ENCODE data around the gene SLC25A39.
"Not testable (repeated sequence)": the region's sequence is repeated elsewhere in the genome, so short reads cannot be mapped to it uniquely, and the experiment has no call there.

Gene SLC25A39, protein sequence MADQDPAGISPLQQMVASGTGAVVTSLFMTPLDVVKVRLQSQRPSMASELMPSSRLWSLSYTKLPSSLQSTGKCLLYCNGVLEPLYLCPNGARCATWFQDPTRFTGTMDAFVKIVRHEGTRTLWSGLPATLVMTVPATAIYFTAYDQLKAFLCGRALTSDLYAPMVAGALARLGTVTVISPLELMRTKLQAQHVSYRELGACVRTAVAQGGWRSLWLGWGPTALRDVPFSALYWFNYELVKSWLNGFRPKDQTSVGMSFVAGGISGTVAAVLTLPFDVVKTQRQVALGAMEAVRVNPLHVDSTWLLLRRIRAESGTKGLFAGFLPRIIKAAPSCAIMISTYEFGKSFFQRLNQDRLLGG

DNA sequence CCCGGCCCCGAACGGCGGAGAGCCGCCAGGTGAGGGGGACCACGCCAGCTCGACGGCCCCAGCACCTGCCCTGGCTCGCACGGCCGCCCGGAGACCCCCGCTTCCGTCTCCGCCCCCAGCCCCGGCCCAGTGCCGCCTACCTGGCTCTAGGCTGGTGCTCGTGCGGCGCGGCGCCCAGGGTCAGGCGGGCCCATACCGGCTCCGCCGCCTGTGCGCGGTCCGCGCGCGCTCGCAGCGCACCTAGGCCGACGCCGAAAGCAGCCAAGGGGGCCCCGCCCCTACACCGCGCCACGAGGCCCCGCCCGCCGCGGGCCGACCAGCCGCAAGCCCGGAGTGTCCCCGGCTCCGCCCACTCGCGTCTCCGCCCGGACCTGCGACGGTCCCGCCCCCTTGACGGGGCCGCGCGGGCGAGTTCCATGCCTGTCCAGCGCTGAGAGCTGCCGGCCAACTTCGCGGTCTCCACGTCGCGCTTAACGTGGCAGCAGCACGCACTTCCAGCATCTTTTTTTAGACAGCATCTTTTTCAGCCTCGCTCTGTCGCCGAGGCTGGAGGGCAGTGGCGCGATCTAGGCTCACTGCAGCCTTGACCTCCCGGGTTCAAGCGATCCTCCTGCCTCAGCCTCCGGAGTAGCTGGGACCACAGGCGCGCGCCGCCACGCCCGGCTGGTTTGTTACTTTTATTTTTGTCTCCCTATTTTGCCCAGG is at the start of gene SLC25A39:
Gene SLC25A39 (minus strand): TSS at position 253 of the 705 bp plus-strand sequence. CDS start 1,261 bp downstream, outside the sequence.
- DNase-seq, result peak; percentile 87

DNA sequence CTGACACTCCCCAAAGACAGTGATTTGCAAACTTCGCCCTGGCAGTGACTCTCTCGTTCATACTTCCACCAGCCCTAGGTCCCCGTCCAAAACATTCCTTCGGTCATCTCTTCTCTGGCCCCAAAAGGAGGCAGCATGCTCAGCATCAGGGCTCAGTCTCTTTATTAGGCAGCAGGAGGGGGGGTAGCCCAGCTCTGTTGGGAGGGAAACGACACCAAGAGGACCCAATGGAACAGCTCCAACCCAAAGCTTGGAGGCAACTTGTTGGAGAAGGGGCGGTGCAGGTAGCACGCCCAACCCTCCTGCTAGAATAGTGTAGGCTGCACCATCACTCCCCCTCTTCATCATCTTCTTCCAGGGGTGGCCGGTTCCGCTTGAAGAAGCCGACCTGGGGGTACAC is 47.4 kb upstream of the SLC25A39 start:
- DNase-seq, result no peak

DNA sequence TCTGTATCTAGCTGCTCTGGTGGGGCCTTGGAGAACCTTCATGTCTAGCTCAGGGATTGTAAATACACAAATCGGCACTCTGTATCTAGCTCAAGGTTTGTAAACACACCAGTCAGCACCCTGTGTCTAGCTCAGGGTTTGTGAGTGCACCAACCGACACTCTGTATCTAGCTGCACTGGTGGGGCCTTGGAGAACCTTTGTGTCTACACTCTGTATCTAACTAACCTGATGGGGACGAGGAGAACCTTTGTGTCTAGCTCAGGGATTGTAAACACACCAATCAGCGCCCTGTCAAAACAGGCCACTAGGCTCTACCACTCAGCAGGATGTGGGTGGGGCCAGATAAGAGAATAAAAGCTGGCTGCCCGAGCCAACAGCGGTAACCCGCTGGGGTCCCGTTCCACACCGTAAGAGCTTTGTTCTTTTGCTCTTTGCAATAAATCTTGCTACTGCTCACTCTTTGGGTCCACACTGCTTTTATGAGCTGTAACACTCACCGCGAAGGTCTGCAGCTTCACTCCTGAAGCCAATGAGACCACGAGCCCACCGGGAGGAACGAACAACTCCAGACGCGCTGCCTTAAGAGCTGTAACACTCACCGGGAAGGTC is 44.9 kb upstream of the SLC25A39 start:
- DNase-seq, result not testable (repeated sequence)

DNA sequence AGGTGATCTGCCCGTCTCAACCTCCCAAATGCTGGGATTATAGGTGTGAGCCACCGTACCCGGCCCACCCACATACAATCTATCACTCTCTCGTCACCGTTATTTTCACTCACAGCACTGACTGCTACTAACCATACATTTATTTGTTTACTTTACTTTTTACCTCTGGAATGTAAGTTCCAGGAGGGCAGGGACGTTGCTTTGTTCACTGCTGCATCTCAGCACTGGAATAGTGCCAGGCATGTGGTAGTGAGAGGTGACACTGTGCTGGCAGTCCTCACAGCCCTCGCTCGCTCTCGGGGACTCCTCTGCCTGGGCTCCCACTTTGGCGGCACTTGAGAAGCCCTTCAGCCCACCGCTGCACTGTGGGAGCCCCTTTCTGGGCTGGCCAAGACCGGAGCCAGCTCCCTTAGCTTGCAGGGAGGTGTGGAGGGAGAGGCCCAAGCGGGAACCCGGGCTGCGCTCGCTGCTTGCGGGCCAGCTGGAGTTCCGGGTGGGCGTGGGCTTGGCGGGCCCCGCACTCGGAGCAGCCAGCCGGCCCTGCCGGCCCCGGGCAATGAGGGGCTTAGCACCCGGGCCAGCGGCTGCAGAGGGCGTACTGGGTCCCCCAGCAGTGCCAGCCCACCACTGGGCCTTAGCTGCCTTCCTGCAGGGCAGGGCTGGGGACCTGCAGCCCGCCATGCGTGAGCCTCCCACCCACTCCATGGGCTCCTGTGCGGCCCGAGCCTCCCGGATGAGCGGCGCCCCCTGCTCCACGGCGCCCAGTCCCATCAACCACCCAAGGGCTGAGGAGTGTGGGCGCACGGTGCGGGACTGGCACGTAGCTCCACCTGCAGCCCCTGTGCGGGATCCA is 44.0 kb upstream of the SLC25A39 start:
- DNase-seq, result not testable (repeated sequence)

DNA sequence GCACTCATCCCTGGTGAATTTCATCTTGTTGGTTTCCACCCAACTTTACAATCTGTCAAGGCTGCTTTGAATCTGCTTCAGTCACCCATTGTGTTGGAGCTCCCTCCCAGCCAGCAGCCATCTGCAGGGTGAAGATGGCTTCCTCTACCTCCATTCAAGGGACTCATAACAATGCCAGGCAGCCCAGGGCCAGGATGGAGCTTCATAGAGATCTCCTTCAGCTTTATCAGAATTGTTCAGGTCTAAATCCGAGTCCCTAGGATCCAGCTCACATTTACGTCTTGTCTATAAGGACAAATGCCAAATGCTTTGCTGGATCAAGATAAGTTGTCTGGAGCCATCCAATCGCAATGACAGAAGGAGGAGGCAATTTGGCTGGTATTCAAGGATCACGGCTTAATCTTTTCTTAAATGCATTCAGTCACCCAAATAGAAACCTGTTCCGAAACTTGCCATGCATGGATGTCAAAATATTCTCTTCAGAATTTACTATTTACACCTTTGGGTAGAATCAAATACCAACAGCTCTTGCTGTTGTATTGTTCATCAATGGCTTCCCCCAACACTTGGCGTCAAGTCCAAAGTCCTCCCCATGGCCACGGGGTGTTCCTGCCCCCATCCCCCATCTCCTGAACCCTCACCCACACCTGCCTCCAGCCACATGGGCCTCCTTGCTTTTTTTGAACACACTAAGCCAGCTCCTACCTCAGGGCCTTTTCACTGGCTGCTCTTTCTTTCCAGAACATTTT is 42.8 kb upstream of the SLC25A39 start:
- no peak for DNase-seq

DNA sequence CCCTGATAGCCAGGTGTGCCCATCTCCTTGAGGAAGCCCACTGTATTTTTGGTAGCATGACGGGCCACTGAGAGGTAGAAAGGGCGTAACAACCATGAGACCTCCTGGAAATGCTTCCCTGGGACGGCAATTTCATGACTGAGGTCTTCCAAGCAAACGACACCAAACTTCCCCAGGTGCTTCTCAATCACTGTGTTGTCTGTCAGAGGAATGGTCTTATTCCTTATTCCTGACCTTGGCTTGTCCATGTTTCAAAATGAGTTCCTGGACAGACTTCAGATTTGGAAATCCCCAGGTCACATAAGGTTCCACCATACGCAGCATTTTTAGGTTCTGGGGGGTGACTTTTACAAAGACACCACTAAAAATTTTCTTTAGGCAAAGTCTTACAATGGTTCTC is 40.4 kb upstream of the SLC25A39 start:
- DNase-seq, result not testable (repeated sequence)

DNA sequence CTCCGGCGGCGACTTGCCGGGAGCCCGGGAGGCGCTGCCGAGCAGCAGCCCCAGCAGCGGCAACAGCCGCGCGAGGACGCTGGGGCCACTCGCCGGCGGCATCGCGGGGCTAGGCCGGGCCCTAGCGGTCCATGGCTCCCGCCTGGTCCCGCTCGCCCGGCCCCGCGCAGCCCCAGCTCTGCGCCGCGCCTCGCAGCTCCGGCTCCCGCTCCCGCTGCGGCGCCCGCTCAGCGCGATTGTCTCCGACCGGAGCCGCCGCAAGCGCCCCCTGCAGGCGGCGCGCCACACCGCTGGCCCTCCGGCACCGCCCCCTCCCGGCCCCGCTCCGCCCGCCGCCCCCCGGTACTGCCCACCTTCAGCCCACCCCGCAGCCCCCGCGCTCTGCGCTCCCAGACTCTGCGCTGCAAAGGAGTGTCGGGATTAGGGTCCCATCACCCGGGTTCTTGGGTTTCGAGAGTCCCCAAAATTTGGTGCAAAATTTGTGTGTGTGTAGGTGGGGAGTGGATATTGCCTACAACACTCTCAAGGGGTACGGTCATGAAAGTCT is 39.1 kb upstream of the SLC25A39 start, which contains the start of gene FAM171A2:
Gene FAM171A2 (minus strand): TSS at position 241 of the 547 bp plus-strand sequence. CDS start 139 bp downstream, at position 102.
- DNase-seq, result peak; percentile 31

DNA sequence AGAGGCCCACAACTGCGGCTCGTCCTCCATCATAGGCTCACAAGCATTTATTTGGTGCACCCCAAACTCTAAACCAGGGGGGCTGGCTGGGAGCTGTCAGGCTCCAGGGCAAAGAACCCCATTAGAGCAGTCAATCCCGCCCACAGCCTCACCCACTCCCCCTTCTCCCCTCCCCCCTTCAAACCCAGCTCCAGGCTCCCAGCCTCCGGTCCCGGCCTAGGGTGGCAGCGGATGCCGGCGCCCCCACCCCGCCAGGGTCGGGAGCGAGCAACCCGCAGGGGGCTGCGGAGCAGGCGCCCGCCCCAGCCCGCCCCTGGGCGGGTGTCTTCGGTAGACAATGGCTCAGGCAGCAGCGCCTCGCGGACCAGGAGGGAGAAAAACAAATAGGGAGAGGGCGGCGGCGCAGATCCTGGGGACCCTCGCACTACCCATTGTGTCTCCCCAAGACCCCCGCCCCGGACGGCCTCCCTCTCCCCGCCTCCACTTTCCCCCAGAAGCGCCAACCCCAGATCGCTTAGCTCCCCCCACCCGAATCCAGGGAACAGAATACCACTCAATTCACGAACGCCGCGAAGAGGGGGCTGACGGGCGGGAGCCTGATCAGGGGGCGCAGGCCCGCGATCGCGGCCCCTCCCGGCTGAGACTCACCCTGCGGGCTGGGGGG is 38.5 kb upstream of the SLC25A39 start:
- no peak for DNase-seq

DNA sequence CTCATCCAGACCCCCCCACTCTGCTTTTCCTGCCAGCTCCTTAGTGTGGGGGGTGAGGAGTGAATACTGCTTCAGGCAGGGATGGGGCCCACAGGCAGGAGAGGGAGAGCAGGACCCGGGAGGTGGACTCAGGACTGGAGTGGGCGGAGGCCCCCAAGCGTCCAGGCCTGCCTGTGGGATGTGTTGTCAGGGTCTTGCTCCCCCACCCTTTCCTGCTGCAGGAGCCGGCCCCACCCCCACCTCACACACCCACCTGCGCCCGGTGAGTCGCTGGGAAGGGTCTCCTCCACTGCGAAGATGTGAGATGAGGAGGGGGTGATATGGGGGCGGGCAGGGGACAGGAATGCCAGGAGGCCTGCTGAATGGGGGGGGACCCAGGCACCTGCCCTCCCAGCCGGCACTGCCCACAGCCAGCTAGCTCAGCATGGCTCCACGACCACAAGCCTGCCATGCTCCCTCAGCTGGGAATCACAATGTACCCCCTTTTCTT is 37.9 kb upstream of the SLC25A39 start:
- DNase-seq, result no peak

DNA sequence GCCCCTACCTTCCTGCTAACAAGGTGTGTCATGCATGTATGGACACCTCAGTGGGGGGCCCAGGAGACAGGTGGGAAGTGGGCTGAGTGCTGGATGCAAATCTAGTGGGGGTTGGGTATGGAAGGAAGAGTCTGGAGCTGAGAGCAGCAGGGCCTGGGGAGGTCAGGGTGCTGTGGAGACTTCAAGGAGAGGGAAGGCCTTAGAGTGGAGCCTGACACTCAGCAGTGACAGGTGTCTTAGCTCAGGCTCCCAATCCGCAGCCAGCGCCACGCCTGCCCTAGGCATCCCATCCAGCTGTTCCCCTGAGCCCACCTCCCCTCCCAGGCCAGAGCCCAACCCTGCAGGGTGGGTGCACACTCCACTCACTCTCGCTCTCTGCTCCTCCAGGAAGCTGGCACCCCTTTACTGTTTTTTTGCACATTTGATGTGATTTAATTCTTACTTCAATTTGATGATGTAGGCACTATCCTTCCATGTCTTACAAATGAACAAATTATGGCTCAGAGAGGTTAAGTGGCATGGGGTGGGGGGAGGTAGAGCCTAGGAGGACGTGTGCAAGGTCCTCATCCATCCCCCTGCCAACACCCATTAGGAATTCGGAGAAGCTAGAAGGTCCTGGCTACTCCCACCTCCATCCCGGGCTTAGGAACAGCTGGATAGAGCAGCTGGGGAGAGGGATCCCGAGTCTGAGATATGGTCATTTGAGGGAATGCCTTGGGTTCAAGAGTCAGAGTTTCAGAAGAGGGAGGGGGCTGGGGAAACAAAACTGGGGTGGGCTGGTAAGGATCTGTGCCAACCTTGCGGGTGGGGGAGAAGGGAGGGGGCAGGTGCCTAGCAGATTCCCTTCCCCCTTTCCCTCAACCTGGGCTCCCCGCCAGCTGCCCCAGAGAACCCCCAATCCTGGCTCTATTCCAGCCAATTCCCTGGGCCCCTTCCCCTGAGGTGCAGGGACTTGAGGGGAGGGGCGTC is 37.0 kb upstream of the SLC25A39 start:
- DNase-seq, result no peak

DNA sequence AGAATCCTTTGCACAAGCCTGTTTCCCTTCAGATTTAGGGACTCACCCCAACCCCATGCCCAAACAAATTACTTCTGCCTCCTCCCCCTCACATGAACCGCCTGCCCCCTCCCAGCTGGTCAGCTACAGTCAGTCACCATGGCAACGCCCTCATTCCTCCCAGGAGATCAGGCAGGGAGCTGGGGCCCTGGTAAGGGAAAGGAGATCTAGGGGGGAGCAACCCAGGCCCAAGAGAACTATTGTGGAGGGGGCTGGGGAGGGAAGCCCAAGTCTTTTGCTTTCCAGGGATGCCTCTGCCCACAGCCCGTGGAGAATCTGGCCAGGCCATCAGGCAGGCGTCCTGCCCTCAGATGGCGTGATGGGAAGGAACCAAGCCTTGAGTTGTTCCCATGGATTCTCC is 36.2 kb upstream of the SLC25A39 start:
- no peak for DNase-seq

DNA sequence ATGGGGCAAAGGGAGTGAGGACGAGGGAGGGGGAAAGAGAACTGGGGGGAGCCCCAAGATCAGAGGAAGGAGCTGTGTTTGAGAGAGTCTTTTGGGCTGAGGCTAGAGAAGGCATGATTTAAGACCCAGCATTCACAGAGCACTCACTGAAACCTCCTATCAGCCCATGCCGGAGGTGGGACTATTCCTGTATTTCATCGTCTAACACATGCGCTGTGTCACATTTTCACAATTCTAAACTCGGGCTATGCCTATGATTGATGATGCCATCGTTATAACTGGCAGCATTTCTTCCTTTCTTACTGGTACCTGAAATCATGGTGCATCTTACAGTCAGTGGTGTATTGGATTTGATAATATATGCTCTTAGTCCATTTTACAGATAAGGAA is 35.5 kb upstream of the SLC25A39 start:
- no peak for DNase-seq

DNA sequence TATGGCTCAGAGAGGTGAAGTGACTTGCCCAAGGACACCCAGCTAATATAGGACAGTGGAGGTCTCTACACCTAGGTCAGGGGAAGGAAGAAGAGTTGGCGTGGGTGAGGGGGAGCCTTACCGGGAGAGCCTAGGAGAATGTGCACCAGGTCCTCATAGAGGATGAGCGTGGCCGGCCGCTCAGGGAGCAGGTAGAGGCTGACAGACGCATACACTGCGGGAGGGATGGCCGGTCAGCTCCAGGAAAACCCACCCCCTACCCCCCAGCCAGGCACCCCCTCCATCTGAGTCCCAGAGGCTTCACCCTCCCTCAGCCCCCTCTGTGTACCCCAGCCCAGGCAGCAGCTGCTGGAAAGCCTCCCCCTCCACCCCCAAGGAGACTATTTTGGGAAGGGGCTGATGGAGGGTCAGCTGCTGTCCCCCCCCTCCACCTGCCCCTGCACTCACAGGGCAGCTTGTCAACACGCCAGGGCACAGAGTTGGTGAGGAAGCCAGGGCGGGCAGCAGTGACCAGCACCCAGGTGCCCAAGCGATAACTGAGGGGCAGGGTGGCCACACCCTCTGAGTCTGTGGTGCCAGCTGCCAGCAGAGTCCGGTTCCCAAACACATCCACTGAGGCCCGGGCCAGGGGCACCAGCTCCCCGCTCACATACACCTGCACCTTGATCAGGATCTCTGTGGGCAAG is 35.0 kb upstream of the SLC25A39 start:
- DNase-seq, result no peak

DNA sequence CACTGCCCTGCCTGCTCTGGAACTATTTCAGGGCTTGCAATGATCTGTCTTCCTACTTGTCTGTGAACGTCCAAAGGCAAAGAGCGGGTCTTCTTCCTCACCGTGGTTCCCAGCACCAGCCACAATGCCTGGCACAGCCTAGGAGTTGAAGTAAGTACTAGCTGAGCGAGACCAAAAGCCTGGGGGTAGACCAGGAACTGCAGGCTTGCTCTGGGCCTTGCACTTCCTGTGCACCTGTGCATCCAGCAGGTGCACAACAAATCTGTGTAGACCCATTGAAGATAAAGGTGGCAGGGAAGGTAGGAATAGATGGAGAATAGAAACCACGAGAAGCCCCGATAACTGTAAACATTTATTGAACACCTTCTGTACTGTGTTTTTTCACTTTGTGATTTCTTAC is 34.4 kb upstream of the SLC25A39 start:
- DNase-seq, result no peak

DNA sequence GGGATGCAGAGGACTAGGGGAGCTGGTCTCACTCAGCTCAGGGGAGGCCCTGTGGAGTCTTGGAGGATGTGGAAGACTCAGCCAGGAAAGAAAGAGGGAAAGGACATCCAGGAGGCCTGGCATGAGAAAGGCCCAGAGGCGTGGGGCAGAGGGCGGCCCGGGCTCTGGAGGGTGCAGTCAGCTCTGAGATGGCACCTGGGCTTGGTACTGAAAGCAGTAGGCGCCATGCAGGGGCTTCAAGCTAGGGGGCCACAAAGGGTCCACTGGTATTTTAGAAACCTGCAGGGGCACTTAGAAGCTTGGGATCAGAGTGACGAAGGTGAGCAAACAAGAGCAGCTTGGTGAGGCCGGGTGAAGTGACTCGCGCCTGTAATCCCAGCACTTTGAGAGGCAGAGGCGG is 33.4 kb upstream of the SLC25A39 start:
- no peak for DNase-seq

DNA sequence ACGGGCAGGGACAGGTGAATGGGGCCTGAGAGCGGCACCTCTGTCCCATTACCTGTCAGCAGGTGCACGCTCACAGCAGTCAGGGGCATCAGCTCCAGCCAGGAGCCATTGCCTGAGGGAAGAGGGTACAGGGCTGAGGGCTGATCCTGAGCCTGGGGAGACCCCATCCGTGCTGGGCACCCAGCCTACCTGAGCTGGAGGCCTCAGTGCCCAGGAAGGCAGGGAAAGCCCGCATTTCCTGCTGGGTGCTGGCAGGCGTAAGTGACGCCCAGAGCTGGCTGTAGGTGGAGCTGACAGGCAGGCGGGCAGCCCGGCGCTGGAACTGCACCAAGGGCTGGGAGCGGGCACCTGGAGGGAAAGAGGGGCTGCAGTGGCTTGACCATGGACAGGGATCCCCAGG is 31.6 kb upstream of the SLC25A39 start:
- DNase-seq, result no peak

DNA sequence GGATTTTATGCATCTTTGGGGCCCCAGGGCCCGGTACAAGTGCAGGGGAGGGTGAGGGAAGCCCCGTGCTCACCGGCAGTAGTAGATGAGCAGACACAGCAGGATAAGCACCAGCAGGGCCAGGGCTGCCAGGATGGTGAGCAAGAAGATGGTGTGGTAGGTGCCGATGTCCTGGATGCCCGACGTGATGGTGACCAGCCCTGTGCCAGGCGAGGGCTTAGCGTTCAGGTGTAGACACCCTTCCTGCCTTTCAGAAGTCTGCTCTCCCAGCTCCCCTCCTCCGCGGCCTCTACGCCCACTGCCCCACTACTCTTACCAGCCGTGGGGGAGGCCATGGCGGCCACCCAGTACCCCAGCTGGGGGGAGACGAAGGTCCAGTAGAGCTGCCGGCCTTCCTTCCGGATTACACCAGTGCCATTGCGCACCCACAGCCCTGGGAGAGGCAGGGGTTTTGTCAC is 31.0 kb upstream of the SLC25A39 start:
- DNase-seq, result no peak

DNA sequence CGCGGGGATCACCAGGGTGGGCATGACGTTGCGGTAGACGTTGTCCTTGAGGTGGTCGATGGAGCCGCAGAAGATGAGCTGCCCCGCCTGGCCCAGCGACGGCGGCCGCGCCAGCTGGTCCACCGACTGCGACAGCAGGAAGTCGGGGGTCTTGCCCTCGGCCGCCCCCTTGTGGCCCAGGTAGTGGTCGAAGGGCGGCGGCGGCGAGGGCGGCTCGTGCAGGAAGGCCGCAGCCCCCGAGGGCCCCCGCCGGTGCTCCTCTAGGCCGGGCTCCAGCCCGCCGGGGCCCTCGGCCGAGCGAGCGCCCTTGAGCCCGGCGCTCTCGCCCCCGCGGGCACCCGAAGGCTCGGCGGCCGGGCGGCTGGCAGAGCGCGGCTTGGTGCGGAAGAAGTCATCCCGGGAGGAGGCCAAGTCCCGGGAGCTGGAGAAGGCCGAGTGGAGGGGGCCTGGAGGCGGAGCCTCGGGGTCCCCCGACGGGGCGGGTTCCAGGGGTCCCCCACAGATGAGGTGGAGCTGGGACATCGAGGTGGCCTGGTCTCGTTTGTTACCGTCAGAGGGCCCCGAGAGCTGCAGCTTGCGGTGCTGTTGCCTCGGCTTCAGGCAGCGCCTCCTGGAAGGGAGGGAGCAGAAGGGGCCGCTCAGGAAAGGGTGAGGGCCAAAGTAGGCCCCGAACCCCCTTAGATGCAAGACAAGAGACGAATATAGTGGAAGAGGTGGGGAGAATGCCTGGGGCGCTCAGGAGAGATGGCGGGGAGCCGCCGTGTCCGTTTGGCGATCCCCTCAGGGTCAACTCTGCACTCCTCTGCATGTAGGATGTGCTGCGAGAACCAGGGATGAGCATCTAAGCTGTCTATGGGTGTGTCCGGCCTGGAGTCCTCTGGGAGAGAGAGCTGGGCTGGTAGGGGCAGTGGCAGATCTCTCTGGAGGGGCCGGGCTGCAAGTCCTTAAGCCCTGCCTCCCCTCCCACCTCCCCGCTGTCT is 30.2 kb upstream of the SLC25A39 start:
- no peak for DNase-seq
